GM23338 (cell line): ENCODE data around the gene MYO5A. TPM values are rescaled to one million over a fixed set of nuclear protein-coding genes. Genes with fewer than 3 reads are reported as not detected.

ENCODE experiments used
- ATAC-seq: fragments of 200-7000 bp; cut with Tn5 transposase; 3 replicates; pipeline ENCODE4 v1.9.1; 2020
- DNase-seq: peaks from one replicate; pipeline ENCODE4 v3.0.0-alpha.2; 2015; ENCODE audit warnings: low spot score
- H2AFZ ChIP-seq: fragments of 200-600 bp; sonication (generic); 2 replicates; pipeline ENCODE4 v1.8.0; 2016; ENCODE audit warnings: antibody characterized with exemption, mild to moderate bottlenecking, moderate library complexity
- H3F3A ChIP-seq: fragments of 200-600 bp; sonication (generic); replicated peaks from 2 replicates; pipeline ENCODE4 v1.8.0; 2017; ENCODE audit warnings: antibody characterized with exemption, mixed run types, low read depth
- H3K27ac ChIP-seq: fragments of 200-600 bp; sonication (generic); 2 replicates; pipeline ENCODE4 v1.6.1; 2016; ENCODE audit warnings: low read depth
- H3K27me3 ChIP-seq: fragments of 200-600 bp; sonication (generic); 2 replicates; pipeline ENCODE4 v1.8.0; 2016; ENCODE audit warnings: mild to moderate bottlenecking, mixed run types, moderate library complexity; ENCODE audit not compliant: insufficient read depth
- H3K36me3 ChIP-seq: fragments of 200-600 bp; sonication (generic); 2 replicates; pipeline ENCODE4 v1.8.0; 2016; ENCODE audit warnings: mild to moderate bottlenecking; ENCODE audit not compliant: insufficient read depth
- H3K4me1 ChIP-seq: fragments of 200-600 bp; sonication (generic); 2 replicates; pipeline ENCODE4 v1.8.0; 2016; ENCODE audit warnings: mild to moderate bottlenecking, moderate library complexity; ENCODE audit not compliant: insufficient read depth
- H3K4me2 ChIP-seq: fragments of 200-600 bp; sonication (generic); 2 replicates; pipeline ENCODE4 v1.7.1; 2017; ENCODE audit warnings: mixed run types
- H3K4me3 ChIP-seq: fragments of 200-600 bp; sonication (generic); 2 replicates; pipeline ENCODE4 v1.6.1; 2016; ENCODE audit warnings: mixed run types
- H3K79me2 ChIP-seq: fragments of 200-600 bp; sonication (generic); replicated peaks from 2 replicates; pipeline ENCODE4 v1.8.0; 2017; ENCODE audit warnings: mild to moderate bottlenecking; ENCODE audit not compliant: insufficient read depth
- H3K9me2 ChIP-seq: fragments of 200-600 bp; sonication (generic); 2 replicates; pipeline ENCODE4 v1.8.0; 2017; ENCODE audit not compliant: insufficient read depth
- H4K20me1 ChIP-seq: fragments of 200-600 bp; sonication (generic); replicated peaks from 2 replicates; pipeline ENCODE4 v1.8.0; 2017; ENCODE audit warnings: mild to moderate bottlenecking; ENCODE audit not compliant: insufficient read depth
- H3K27ac Mint-ChIP-seq: 2 replicates; pipeline ENCODE4 v1.8.0; 2020; ENCODE audit warnings: inconsistent platforms, mild to moderate bottlenecking, moderate library complexity, mixed read lengths
- H3K27me3 Mint-ChIP-seq: 3 replicates; pipeline ENCODE4 v1.8.0; 2022; ENCODE audit warnings: low read depth, mild to moderate bottlenecking, moderate library complexity, mixed read lengths, inconsistent platforms; ENCODE audit not compliant: insufficient read depth, poor library complexity
- H3K36me3 Mint-ChIP-seq: 3 replicates; pipeline ENCODE4 v1.8.0; 2021; ENCODE audit warnings: low read depth, mild to moderate bottlenecking, inconsistent platforms, moderate library complexity, mixed read lengths
- H3K4me1 Mint-ChIP-seq: 3 replicates; pipeline ENCODE4 v1.8.0; 2020; ENCODE audit warnings: mild to moderate bottlenecking, inconsistent platforms, mixed read lengths
- H3K4me3 Mint-ChIP-seq: 3 replicates; pipeline ENCODE4 v1.8.0; 2021; ENCODE audit warnings: moderate library complexity, mild to moderate bottlenecking, inconsistent platforms, mixed read lengths
- H3K9me3 Mint-ChIP-seq: 3 replicates; pipeline ENCODE4 v1.8.0; 2020; ENCODE audit warnings: moderate library complexity, mild to moderate bottlenecking, inconsistent platforms, mixed read lengths
- CREB1 ChIP-seq: fragments of 250-450 bp; sonication (Bioruptor Pico); IDR thresholded peaks from 2 replicates; pipeline ENCODE4 v1.5.0; 2020; ENCODE audit warnings: low read depth, mild to moderate bottlenecking, moderate library complexity
- ETS1 ChIP-seq: IDR thresholded peaks from 2 replicates; pipeline ENCODE4 v1.6.1; 2016; ENCODE audit warnings: antibody characterized with exemption
- EZH2 ChIP-seq: fragments of 200-600 bp; sonication (generic); IDR thresholded peaks from one replicate; pipeline ENCODE4 v1.8.0; 2017; ENCODE audit warnings: antibody characterized with exemption, mild to moderate bottlenecking, low read depth; ENCODE audit not compliant: unreplicated experiment
- EZH2phosphoT487 ChIP-seq: fragments of 200-600 bp; sonication (generic); IDR thresholded peaks from one replicate; pipeline ENCODE4 v1.8.1; 2018; ENCODE audit warnings: antibody characterized with exemption; ENCODE audit not compliant: unreplicated experiment
- JUNB ChIP-seq: IDR thresholded peaks from one replicate; pipeline ENCODE4 v1.6.1; 2016; ENCODE audit warnings: antibody characterized with exemption; ENCODE audit not compliant: unreplicated experiment
- NANOG ChIP-seq: IDR thresholded peaks from 2 replicates; pipeline ENCODE4 v1.6.1; 2016; ENCODE audit warnings: antibody characterized with exemption, borderline replicate concordance
- POLR2AphosphoS5 ChIP-seq: IDR thresholded peaks from 2 replicates; pipeline ENCODE4 v1.6.1; 2016; ENCODE audit warnings: antibody characterized with exemption, low read depth
- STAT1 ChIP-seq: IDR thresholded peaks from one replicate; pipeline ENCODE4 v1.6.1; 2016; ENCODE audit warnings: antibody characterized with exemption; ENCODE audit not compliant: unreplicated experiment
- ZNF114 ChIP-seq: fragments of 250-450 bp; sonication (Bioruptor Pico); IDR thresholded peaks from 2 replicates; pipeline ENCODE4 v1.5.0; 2020; ENCODE audit warnings: mild to moderate bottlenecking, moderate library complexity
- ZNF331 ChIP-seq: fragments of 250-450 bp; sonication (Bioruptor Pico); IDR thresholded peaks from 2 replicates; pipeline ENCODE4 v1.5.0; 2020; ENCODE audit warnings: low read depth, mild to moderate bottlenecking, moderate library complexity
- ZNF462 ChIP-seq: fragments of 250-450 bp; sonication (Bioruptor Pico); IDR thresholded peaks from 2 replicates; pipeline ENCODE4 v1.5.0; 2020; ENCODE audit warnings: mild to moderate bottlenecking, moderate library complexity
- polyA plus RNA-seq: library from polyadenylated mRNA; unstranded; fragments of >200 nt; fragmentation: Nextera tagmentation; extraction: Ambion mirVana; gene quantifications from 2 replicates; pipeline ENCODE4 v1.2.1, GENCODE V29; 2016
- total RNA-seq: library from RNA; depleted of rRNA; stranded (reverse); fragments of >200 nt; shearing (Covaris generic); gene quantifications from 2 replicates; pipeline ENCODE4 v1.2.3, GENCODE V29; 2014
- TF ChIP-seq, protein P1 (sequence below): IDR thresholded peaks from one replicate; pipeline ENCODE4 v1.6.1; 2018; ENCODE audit warnings: antibody characterized with exemption; ENCODE audit not compliant: unreplicated experiment
- TF ChIP-seq, protein P2 (sequence below), 2 experiments: fragments of 200-600 bp in 1 of 2; sonication (generic) in 1 of 2; conservative IDR thresholded peaks; 2 replicates each; pipeline versions ENCODE4 v1.5.1 to v1.6.1; 2016 to 2017; ENCODE audit warnings: antibody characterized with exemption in 2 of 2, low read depth in 2 of 2, mild to moderate bottlenecking in 2 of 2, moderate library complexity in 1 of 2

MYO5A gene
- total and polyA plus RNA-seq, 2 experiments from 2014 or later = 5.7 to 31.8 TPM

- ATAC-seq = no peak; the same call in 2 of the 3 replicates
- Mint-ChIP-seq H3K27ac (0 out of 2 replicates have a peak overlapping the region, but pooled peaks have one; percentile 37), H3K4me1 (peaks cover 49% of the 10 kb centered on the region), H3K4me3 (no peak overlapping the region), H3K36me3 (peaks cover 5% of the 10 kb centered on the region; the same call in 1 of the 3 replicates), H3K27me3 (no peaks in the 10 kb centered on the region), H3K9me3 (no peaks in the 10 kb centered on the region)
- no peaks in the 10 kb centered on the region for H3F3A ChIP-seq
- no peaks in the 10 kb centered on the region for H4K20me1 ChIP-seq
- no peak overlapping the region for H2AFZ ChIP-seq
- H3K4me2 ChIP-seq = peak overlapping the region; percentile 59
- H3K4me1 ChIP-seq = peaks cover 51% of the 10 kb centered on the region
- TF ChIP-seq EZH2phosphoT487 = no peak
- TF ChIP-seq ZNF114 (CRISPR knock-in tag) = no peak
- TF ChIP-seq, protein P1, sequence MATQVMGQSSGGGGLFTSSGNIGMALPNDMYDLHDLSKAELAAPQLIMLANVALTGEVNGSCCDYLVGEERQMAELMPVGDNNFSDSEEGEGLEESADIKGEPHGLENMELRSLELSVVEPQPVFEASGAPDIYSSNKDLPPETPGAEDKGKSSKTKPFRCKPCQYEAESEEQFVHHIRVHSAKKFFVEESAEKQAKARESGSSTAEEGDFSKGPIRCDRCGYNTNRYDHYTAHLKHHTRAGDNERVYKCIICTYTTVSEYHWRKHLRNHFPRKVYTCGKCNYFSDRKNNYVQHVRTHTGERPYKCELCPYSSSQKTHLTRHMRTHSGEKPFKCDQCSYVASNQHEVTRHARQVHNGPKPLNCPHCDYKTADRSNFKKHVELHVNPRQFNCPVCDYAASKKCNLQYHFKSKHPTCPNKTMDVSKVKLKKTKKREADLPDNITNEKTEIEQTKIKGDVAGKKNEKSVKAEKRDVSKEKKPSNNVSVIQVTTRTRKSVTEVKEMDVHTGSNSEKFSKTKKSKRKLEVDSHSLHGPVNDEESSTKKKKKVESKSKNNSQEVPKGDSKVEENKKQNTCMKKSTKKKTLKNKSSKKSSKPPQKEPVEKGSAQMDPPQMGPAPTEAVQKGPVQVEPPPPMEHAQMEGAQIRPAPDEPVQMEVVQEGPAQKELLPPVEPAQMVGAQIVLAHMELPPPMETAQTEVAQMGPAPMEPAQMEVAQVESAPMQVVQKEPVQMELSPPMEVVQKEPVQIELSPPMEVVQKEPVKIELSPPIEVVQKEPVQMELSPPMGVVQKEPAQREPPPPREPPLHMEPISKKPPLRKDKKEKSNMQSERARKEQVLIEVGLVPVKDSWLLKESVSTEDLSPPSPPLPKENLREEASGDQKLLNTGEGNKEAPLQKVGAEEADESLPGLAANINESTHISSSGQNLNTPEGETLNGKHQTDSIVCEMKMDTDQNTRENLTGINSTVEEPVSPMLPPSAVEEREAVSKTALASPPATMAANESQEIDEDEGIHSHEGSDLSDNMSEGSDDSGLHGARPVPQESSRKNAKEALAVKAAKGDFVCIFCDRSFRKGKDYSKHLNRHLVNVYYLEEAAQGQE = no peak
- TF ChIP-seq, protein P2, sequence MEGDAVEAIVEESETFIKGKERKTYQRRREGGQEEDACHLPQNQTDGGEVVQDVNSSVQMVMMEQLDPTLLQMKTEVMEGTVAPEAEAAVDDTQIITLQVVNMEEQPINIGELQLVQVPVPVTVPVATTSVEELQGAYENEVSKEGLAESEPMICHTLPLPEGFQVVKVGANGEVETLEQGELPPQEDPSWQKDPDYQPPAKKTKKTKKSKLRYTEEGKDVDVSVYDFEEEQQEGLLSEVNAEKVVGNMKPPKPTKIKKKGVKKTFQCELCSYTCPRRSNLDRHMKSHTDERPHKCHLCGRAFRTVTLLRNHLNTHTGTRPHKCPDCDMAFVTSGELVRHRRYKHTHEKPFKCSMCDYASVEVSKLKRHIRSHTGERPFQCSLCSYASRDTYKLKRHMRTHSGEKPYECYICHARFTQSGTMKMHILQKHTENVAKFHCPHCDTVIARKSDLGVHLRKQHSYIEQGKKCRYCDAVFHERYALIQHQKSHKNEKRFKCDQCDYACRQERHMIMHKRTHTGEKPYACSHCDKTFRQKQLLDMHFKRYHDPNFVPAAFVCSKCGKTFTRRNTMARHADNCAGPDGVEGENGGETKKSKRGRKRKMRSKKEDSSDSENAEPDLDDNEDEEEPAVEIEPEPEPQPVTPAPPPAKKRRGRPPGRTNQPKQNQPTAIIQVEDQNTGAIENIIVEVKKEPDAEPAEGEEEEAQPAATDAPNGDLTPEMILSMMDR (conservative IDR thresholded peaks at IDR 0.05; ENCODE audit: low read depth in 2 of 2) = no peak
- no peak for TF ChIP-seq CREB1 (CRISPR knock-in tag)
- no peak for TF ChIP-seq ZNF331 (CRISPR knock-in tag)
- TF ChIP-seq ZNF462 (CRISPR knock-in tag) = no peak
- no peak for TF ChIP-seq STAT1
- no peak for TF ChIP-seq POLR2AphosphoS5
- TF ChIP-seq NANOG = no peak
- TF ChIP-seq ETS1 = no peak
- no peak for TF ChIP-seq JUNB
- no peak for TF ChIP-seq EZH2
- H3K27ac ChIP-seq = peak overlapping the region; percentile 71; the same call in 1 of the 2 replicates
- H3K36me3 ChIP-seq = no peaks in the 10 kb centered on the region
- peak overlapping the region; percentile 14; the same call in 1 of the 2 replicates for H3K4me3 ChIP-seq
- no peaks in the 10 kb centered on the region for H3K9me2 ChIP-seq
- no peaks in the 10 kb centered on the region for H3K27me3 ChIP-seq
- no peak for DNase-seq
- H3K79me2 ChIP-seq = no peaks in the 10 kb centered on the region
Observed at GRCh38 chr15:52338891-52339290, 189.8 kb downstream of the MYO5A start.
